HEK293T (cell line): ENCODE measurements around the gene PXT1.
"Not testable (repeated sequence)": the region's sequence is repeated elsewhere in the genome, so short reads cannot be mapped to it uniquely, and the experiment has no call there.

Source experiments
- ARNT ChIP-seq: fragments of 450-650 bp; IDR thresholded peaks from 2 replicates; pipeline ENCODE4 v1.6.1; 2017; ENCODE audit warnings: mild to moderate bottlenecking
- BHLHE40 ChIP-seq: fragments of 450-650 bp; IDR thresholded peaks from 2 replicates; pipeline ENCODE4 v1.6.1; 2016; ENCODE audit warnings: mild to moderate bottlenecking, moderate library complexity, borderline replicate concordance
- ELF4 ChIP-seq: fragments of 450-650 bp; IDR thresholded peaks from 2 replicates; pipeline ENCODE4 v1.6.1; 2017; ENCODE audit warnings: antibody characterized with exemption
- FOXA1 ChIP-seq: fragments of 450-650 bp; IDR thresholded peaks from 2 replicates; pipeline ENCODE4 v1.6.1; 2016; ENCODE audit warnings: mild to moderate bottlenecking
- FOXK2 ChIP-seq: fragments of 450-650 bp; IDR thresholded peaks from 2 replicates; pipeline ENCODE4 v1.6.1; 2016; ENCODE audit warnings: mild to moderate bottlenecking
- LEF1 ChIP-seq: fragments of 450-650 bp; IDR thresholded peaks from 2 replicates; pipeline ENCODE4 v1.6.1; 2017; ENCODE audit warnings: mild to moderate bottlenecking, borderline replicate concordance
- SUZ12 ChIP-seq: fragments of 450-650 bp; IDR thresholded peaks from 2 replicates; pipeline ENCODE4 v1.6.1; 2016; ENCODE audit warnings: mild to moderate bottlenecking

GRCh38 chr6:36449173-36449572, 6.5 kb upstream of the PXT1 start:
- TF ChIP-seq ELF4, ARNT, SUZ12, FOXK2, BHLHE40, FOXA1, LEF1: not testable (repeated sequence)
